IMR-90 (cell line): ENCODE data around the gene SRPK1. TPM values are rescaled to one million over a fixed set of nuclear protein-coding genes. Genes with fewer than 3 reads are reported as not detected.

Experiments used
- ATAC-seq: fragments of 200-7000 bp; cut with Tn5 transposase; 2 replicates; pipeline ENCODE4 v1.9.1; 2020; ENCODE audit warnings: low read depth, mild to moderate bottlenecking, moderate library complexity
- BruUV-seq: library from RNA; stranded (reverse); fragments of 400-500 nt; replicated peaks from 2 replicates; lab custom pipeline; 2021; lab: Mats Ljungman, UMichigan
- CTCF ChIA-PET: fragments of 300-600 bp; formaldehyde crosslinking; extraction: SDS; loops from one replicate; lab custom pipeline; 2021; ENCODE audit warnings: antibody characterized with exemption; lab: Yijun Ruan, JAX
- POLR2A ChIA-PET: fragments of 300-600 bp; sonication (Branson Sonifier 250); formaldehyde crosslinking; loops from one replicate; lab custom pipeline; 2022; ENCODE audit warnings: antibody characterized with exemption; ENCODE audit not compliant: unreplicated experiment; lab: Charles Lee
- DNase-seq: peaks from one replicate; pipeline ENCODE4 v3.0.0; 2013
- H2AFZ ChIP-seq: replicated peaks from 2 replicates; pipeline ENCODE3; 2013; ENCODE audit warnings: low read length, mild to moderate bottlenecking; ENCODE audit not compliant: poor library complexity
- H2AK5ac ChIP-seq: 2 replicates; pipeline ENCODE4 v1.6.1; 2013; ENCODE audit warnings: low read depth, low read length, inconsistent platforms
- H2AK9ac ChIP-seq: replicated peaks from 2 replicates; pipeline ENCODE3; 2013; ENCODE audit warnings: mild to moderate bottlenecking, low read depth, low read length, moderate library complexity; ENCODE audit not compliant: poor library complexity
- H2BK120ac ChIP-seq: 2 replicates; pipeline ENCODE4 v1.6.1; 2013; ENCODE audit warnings: low read depth, low read length, inconsistent platforms
- H2BK15ac ChIP-seq: 3 replicates; pipeline ENCODE4 v1.6.1; 2013; ENCODE audit warnings: low read depth, low read length, inconsistent platforms
- H2BK20ac ChIP-seq: 2 replicates; pipeline ENCODE4 v1.6.1; 2013; ENCODE audit warnings: low read depth, mild to moderate bottlenecking, inconsistent platforms, low read length, moderate library complexity
- H2BK5ac ChIP-seq: 2 replicates; pipeline ENCODE4 v1.6.1; 2013; ENCODE audit warnings: mild to moderate bottlenecking, low read depth, low read length, inconsistent platforms; ENCODE audit not compliant: poor library complexity, severe bottlenecking
- H3K14ac ChIP-seq: replicated peaks from 2 replicates; pipeline ENCODE4 v1.6.1; 2013; ENCODE audit warnings: low read depth, low read length, inconsistent platforms
- H3K18ac ChIP-seq: 2 replicates; pipeline ENCODE4 v1.6.1; 2013; ENCODE audit warnings: low read depth, low read length, control low read depth
- H3K23ac ChIP-seq: 2 replicates; pipeline ENCODE4 v1.6.1; 2013; ENCODE audit warnings: low read depth, low read length, inconsistent platforms
- H3K27ac ChIP-seq: 2 replicates; pipeline ENCODE4 v1.5.1; 2013; ENCODE audit warnings: mild to moderate bottlenecking, control low read depth, low read length; ENCODE audit not compliant: insufficient read depth
- H3K27me3 ChIP-seq: 2 replicates; pipeline ENCODE4 v1.6.1; 2013; ENCODE audit warnings: low read length; ENCODE audit not compliant: control insufficient read depth, insufficient read depth
- H3K36me3 ChIP-seq: 2 replicates; pipeline ENCODE4 v1.6.1; 2013; ENCODE audit warnings: low read length, mixed read lengths; ENCODE audit not compliant: control insufficient read depth, insufficient read depth
- H3K4ac ChIP-seq: 2 replicates; pipeline ENCODE4 v1.6.1; 2013; ENCODE audit warnings: low read depth, low read length, inconsistent platforms
- H3K4me1 ChIP-seq: 2 replicates; pipeline ENCODE4 v1.6.1; 2013; ENCODE audit warnings: low read length, mixed read lengths; ENCODE audit not compliant: control insufficient read depth, insufficient read depth
- H3K4me2 ChIP-seq: 2 replicates; pipeline ENCODE4 v1.6.1; 2013; ENCODE audit warnings: low read depth, mild to moderate bottlenecking, control low read depth, low read length, moderate library complexity
- H3K4me3 ChIP-seq: 2 replicates; pipeline ENCODE4 v1.5.1; 2013; ENCODE audit warnings: low read depth, mild to moderate bottlenecking, control low read depth, low read length, moderate library complexity; ENCODE audit not compliant: insufficient read depth
- H3K56ac ChIP-seq: 2 replicates; pipeline ENCODE4 v1.6.1; 2013; ENCODE audit warnings: low read length, inconsistent platforms; ENCODE audit not compliant: insufficient read depth; ENCODE audit errors: extremely low read depth
- H3K79me1 ChIP-seq, 2 experiments: 2 replicates each; pipeline ENCODE4 v1.6.1; 2013; ENCODE audit warnings: low read length in 2 of 2, inconsistent platforms in 1 of 2, low read depth in 1 of 2
- H3K9ac ChIP-seq: 2 replicates; pipeline ENCODE4 v1.6.1; 2013; ENCODE audit warnings: low read depth, low read length, control low read depth
- H3K9me1 ChIP-seq: 2 replicates; pipeline ENCODE4 v1.6.1; 2013; ENCODE audit warnings: low read length, inconsistent platforms; ENCODE audit not compliant: insufficient read depth
- H3K9me3 ChIP-seq: 2 replicates; pipeline ENCODE4 v1.6.1; 2013; ENCODE audit warnings: low read length; ENCODE audit not compliant: control insufficient read depth, insufficient read depth
- H4K20me1 ChIP-seq: 2 replicates; pipeline ENCODE4 v1.6.1; 2013; ENCODE audit warnings: low read length, inconsistent platforms; ENCODE audit not compliant: insufficient read depth
- H4K5ac ChIP-seq: 2 replicates; pipeline ENCODE4 v1.6.1; 2013; ENCODE audit warnings: mild to moderate bottlenecking, low read depth, low read length, control low read depth
- H4K8ac ChIP-seq, 2 experiments: 2 replicates each; pipeline ENCODE4 v1.6.1; 2013; ENCODE audit warnings: low read depth in 2 of 2, low read length in 2 of 2, control low read depth in 1 of 2, inconsistent platforms in 1 of 2
- H4K91ac ChIP-seq: 2 replicates; pipeline ENCODE4 v1.6.1; 2013; ENCODE audit warnings: low read depth, low read length, inconsistent platforms; ENCODE audit not compliant: insufficient read depth
- BHLHE40 ChIP-seq: fragments of 150-350 bp; IDR thresholded peaks from 2 replicates; pipeline ENCODE4 v1.6.1; 2016; ENCODE audit warnings: mild to moderate bottlenecking, low read depth, low read length
- CHD1 ChIP-seq: IDR thresholded peaks from 2 replicates; pipeline ENCODE4 v1.6.1; 2012; ENCODE audit warnings: low read depth, low read length, improper control_type of control experiment
- MAFK ChIP-seq: IDR thresholded peaks from 2 replicates; pipeline ENCODE4 v1.6.1; 2012; ENCODE audit warnings: low read depth, low read length, improper control_type of control experiment
- MAZ ChIP-seq: IDR thresholded peaks from 2 replicates; pipeline ENCODE4 v1.6.1; 2012; ENCODE audit warnings: low read depth, mild to moderate bottlenecking, low read length, improper control_type of control experiment, moderate library complexity, borderline replicate concordance
- MXI1 ChIP-seq: IDR thresholded peaks from 2 replicates; pipeline ENCODE4 v1.6.1; 2012; ENCODE audit warnings: low read depth, mild to moderate bottlenecking, low read length, moderate library complexity, borderline replicate concordance
- NFE2L2 ChIP-seq: fragments of 150-350 bp; IDR thresholded peaks from 2 replicates; pipeline ENCODE4 v1.6.1; 2016; ENCODE audit warnings: low read depth, mild to moderate bottlenecking, low read length
- RFX5 ChIP-seq: IDR thresholded peaks from 2 replicates; pipeline ENCODE4 v1.8.0; 2012; ENCODE audit warnings: low read depth, mild to moderate bottlenecking, low read length, moderate library complexity
- SMC3 ChIP-seq: fragments of 150-350 bp; IDR thresholded peaks from 2 replicates; pipeline ENCODE4 v1.6.1; 2016; ENCODE audit warnings: low read depth, mild to moderate bottlenecking, antibody characterized with exemption, low read length, moderate library complexity
- WGBS, 2 experiments: methylation state at CpG; one replicate each; pipeline versions ENCODE4 v1.1.5 to v1.1.7; 2013; ENCODE audit warnings: missing lambda C conversion rate in 2 of 2; ENCODE audit not compliant: insufficient read length in 1 of 2; ENCODE audit errors: extremely low coverage in 2 of 2; 5-methylcytosine and 5-hydroxymethylcytosine counted together
- dilution Hi-C: fragments of 300-500 bp; cut with HindIII; formaldehyde crosslinking; loops from one replicate; pipeline ENCODE4 v1.14.3; 2018; ENCODE audit warnings: low sequenced_read_pairs; ENCODE audit not compliant: unreplicated experiment
- in situ Hi-C: fragments of 300-500 bp; cut with MboI; formaldehyde crosslinking; loops from 3 replicates; pipeline ENCODE4 v1.14.3; 2019; ENCODE audit warnings: low sequenced_read_pairs, inconsistent platforms, mixed read lengths
- intact Hi-C: fragments of 100-400 bp; cut with micrococcal nuclease; formaldehyde crosslinking; loops from 2 replicates; pipeline ENCODE4 v1.10.0; 2022
- polyA plus RNA-seq, 3 experiments: library from polyadenylated mRNA; depleted of rRNA; stranded (reverse); fragments of >200 nt; gene quantifications; 2 replicates each; pipeline ENCODE4 v1.2.3, GENCODE V29; 2012; ENCODE audit warnings: low replicate concordance in 1 of 3
- total RNA-seq: library from RNA; depleted of rRNA; stranded (reverse); fragments of >200 nt; gene quantifications from 2 replicates; pipeline ENCODE4 v1.2.3, GENCODE V29; 2012
- TF ChIP-seq, protein P1 (sequence below): fragments of 150-350 bp; IDR thresholded peaks from 2 replicates; pipeline ENCODE4 v1.6.1; 2016; ENCODE audit warnings: low read depth, mild to moderate bottlenecking, low read length, moderate library complexity, borderline replicate concordance
- TF ChIP-seq, protein P2 (sequence below): conservative IDR thresholded peaks from 2 replicates; pipeline ENCODE4 v1.5.1; 2012; ENCODE audit warnings: mild to moderate bottlenecking, low read depth, low read length, improper control_type of control experiment

SRPK1 gene
- total and polyA plus RNA-seq, 2 of the 4 experiments (the other 2 are of a cell fraction), result 22.5 to 44.6 TPM

DNA sequence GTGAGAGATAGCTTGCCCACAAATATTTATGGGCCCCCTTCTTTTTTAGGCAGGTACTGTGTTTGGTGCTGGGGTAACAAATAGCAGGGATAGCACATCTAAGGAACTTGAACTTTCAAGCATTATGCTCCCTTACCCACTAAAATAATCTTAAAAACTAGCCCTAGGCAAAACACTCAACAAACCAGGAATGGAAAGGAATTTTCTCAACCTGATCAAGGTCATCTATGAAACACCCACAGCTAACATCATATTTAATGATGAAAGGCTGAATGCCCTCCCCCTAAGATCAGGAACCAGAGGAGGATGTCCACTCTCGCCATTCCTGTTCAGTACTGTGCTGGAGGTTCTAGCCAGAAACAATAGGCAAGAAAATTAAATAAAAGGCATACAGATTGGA is 8.7 kb upstream of the SRPK1 start:
- H3K79me1 ChIP-seq, result no peaks in the 10 kb centered on the region
- no peak overlapping the region for H3K23ac ChIP-seq
- H3K4me1 ChIP-seq, result no peaks in the 10 kb centered on the region
- no peak overlapping the region for H3K4me2 ChIP-seq
- no peak overlapping the region for H3K9ac ChIP-seq
- H3K9me1 ChIP-seq, result no peaks in the 10 kb centered on the region
- H2AK5ac ChIP-seq, result no peak overlapping the region
- intact Hi-C loops, result no loop called here
- H2AFZ ChIP-seq, result no peak overlapping the region
- no peak overlapping the region for H4K5ac ChIP-seq
- no peak overlapping the region for H3K4ac ChIP-seq
- H3K18ac ChIP-seq, result no peak overlapping the region
- TF ChIP-seq MXI1 (no peak), CHD1 (no peak), MAFK (no peak), MAZ (no peak), NFE2L2 (no peak), RFX5 (no peak), SMC3 (no peak), BHLHE40 (no peak)
- TF ChIP-seq, protein P1, sequence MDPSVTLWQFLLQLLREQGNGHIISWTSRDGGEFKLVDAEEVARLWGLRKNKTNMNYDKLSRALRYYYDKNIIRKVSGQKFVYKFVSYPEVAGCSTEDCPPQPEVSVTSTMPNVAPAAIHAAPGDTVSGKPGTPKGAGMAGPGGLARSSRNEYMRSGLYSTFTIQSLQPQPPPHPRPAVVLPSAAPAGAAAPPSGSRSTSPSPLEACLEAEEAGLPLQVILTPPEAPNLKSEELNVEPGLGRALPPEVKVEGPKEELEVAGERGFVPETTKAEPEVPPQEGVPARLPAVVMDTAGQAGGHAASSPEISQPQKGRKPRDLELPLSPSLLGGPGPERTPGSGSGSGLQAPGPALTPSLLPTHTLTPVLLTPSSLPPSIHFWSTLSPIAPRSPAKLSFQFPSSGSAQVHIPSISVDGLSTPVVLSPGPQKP, result no peak
- TF ChIP-seq, protein P2, sequence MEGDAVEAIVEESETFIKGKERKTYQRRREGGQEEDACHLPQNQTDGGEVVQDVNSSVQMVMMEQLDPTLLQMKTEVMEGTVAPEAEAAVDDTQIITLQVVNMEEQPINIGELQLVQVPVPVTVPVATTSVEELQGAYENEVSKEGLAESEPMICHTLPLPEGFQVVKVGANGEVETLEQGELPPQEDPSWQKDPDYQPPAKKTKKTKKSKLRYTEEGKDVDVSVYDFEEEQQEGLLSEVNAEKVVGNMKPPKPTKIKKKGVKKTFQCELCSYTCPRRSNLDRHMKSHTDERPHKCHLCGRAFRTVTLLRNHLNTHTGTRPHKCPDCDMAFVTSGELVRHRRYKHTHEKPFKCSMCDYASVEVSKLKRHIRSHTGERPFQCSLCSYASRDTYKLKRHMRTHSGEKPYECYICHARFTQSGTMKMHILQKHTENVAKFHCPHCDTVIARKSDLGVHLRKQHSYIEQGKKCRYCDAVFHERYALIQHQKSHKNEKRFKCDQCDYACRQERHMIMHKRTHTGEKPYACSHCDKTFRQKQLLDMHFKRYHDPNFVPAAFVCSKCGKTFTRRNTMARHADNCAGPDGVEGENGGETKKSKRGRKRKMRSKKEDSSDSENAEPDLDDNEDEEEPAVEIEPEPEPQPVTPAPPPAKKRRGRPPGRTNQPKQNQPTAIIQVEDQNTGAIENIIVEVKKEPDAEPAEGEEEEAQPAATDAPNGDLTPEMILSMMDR, result no peak
- BruUV-seq, result no TSS peak
- no peaks in the 10 kb centered on the region for H4K20me1 ChIP-seq
- H3K56ac ChIP-seq, result no peak overlapping the region
- no peaks in the 10 kb centered on the region for H3K36me3 ChIP-seq
- ATAC-seq (no peak), DNase-seq (no peak)
- H4K8ac ChIP-seq, result no peak overlapping the region
- H3K27me3 ChIP-seq, result peaks cover 3% of the 10 kb centered on the region
- no peak overlapping the region for H3K14ac ChIP-seq
- H2AK9ac ChIP-seq, result no peak overlapping the region
- H3K9me3 ChIP-seq, result no peaks in the 10 kb centered on the region
- H4K91ac ChIP-seq, result no peak overlapping the region
- dilution Hi-C loops, result no loop called here
- no peak overlapping the region for H3K27ac ChIP-seq
- no peak overlapping the region for H2BK5ac ChIP-seq
- H2BK120ac ChIP-seq, result no peak overlapping the region
- no CpG with 5 or more reads among the region's 1 CpG for WGBS, 2 experiments
- H3K4me3 ChIP-seq, result no peak overlapping the region
- ChIA-PET POLR2A (no interaction called here), CTCF (interaction anchor here (0.6 to 0.8 kb wide), 2 partner anchors 98 to 355 kb away, joined by 3 to 4 read pairs; partner anchors contain the start of gene MAPK14)
- H2BK15ac ChIP-seq, result no peak overlapping the region
- in situ Hi-C loops, result no loop called here
- H2BK20ac ChIP-seq, result no peak overlapping the region
